Panc1 (cell line): ENCODE measurements around the gene SLC25A10. TPM values are rescaled to one million over a fixed set of nuclear protein-coding genes. Genes with fewer than 3 reads are reported as not detected.
A peak's percentile ranks its signal among the peaks of the same experiment; 100 is the strongest.

ENCODE experiments used
- ATAC-seq: fragments of 200-7000 bp; cut with Tn5 transposase; 2 replicates; pipeline ENCODE4 v1.9.1; 2020; ENCODE audit warnings: mild to moderate bottlenecking, moderate library complexity
- BruUV-seq: library from RNA; stranded (reverse); fragments of 400-500 nt; replicated peaks from 2 replicates; lab custom pipeline; 2021; lab: Mats Ljungman, UMichigan
- CTCF ChIA-PET: fragments of 300-600 bp; sonication (Branson Sonifier 250); formaldehyde crosslinking; loops from one replicate; lab custom pipeline; 2022; ENCODE audit warnings: antibody characterized with exemption; lab: Charles Lee
- POLR2A ChIA-PET: fragments of 300-600 bp; sonication (Branson Sonifier 250); formaldehyde crosslinking; loops from one replicate; lab custom pipeline; 2022; ENCODE audit warnings: antibody characterized with exemption; lab: Charles Lee
- DNase-seq: peaks from one replicate; pipeline ENCODE4 v3.0.0-alpha.2; 2010; ENCODE audit warnings: low read depth, low spot score
- H3K27ac ChIP-seq: 2 replicates; pipeline ENCODE4 v1.5.1; 2011; ENCODE audit warnings: mild to moderate bottlenecking, low read length, inconsistent platforms
- H3K27me3 ChIP-seq: fragments of 200-500 bp; sonication (Bioruptor generic); 2 replicates; pipeline ENCODE4 v1.6.0; 2014; ENCODE audit warnings: low read length, inconsistent platforms; ENCODE audit not compliant: control insufficient read depth, insufficient read depth
- H3K36me3 ChIP-seq: fragments of 200-500 bp; sonication (Bioruptor generic); 2 replicates; pipeline ENCODE4 v1.5.1; 2014; ENCODE audit warnings: inconsistent platforms, mild to moderate bottlenecking, low read length, moderate library complexity; ENCODE audit not compliant: control insufficient read depth, insufficient read depth
- H3K4me1 ChIP-seq: 2 replicates; pipeline ENCODE4 v1.5.1; 2011; ENCODE audit warnings: inconsistent platforms, mild to moderate bottlenecking, low read length, moderate library complexity; ENCODE audit not compliant: control insufficient read depth, insufficient read depth
- H3K4me3 ChIP-seq, 2 experiments: 2 replicates each; pipeline ENCODE4 v1.5.1; 2011 to 2012; ENCODE audit warnings: low read depth in 2 of 2, low read length in 2 of 2, mild to moderate bottlenecking in 2 of 2, inconsistent platforms in 1 of 2, moderate library complexity in 1 of 2
- H3K9me3 ChIP-seq: fragments of 200-500 bp; sonication (Bioruptor generic); 2 replicates; pipeline ENCODE4 v1.5.1; 2014; ENCODE audit warnings: low read depth, mild to moderate bottlenecking, inconsistent platforms, low read length, moderate library complexity; ENCODE audit not compliant: control insufficient read depth, insufficient read depth
- POLR2AphosphoS5 ChIP-seq: IDR thresholded peaks from 2 replicates; pipeline ENCODE4 v1.6.1; 2012; ENCODE audit warnings: mild to moderate bottlenecking, low read depth, low read length, moderate library complexity
- SIN3A ChIP-seq: IDR thresholded peaks from 2 replicates; pipeline ENCODE4 v1.6.1; 2012; ENCODE audit warnings: low read depth, mild to moderate bottlenecking, low read length, moderate library complexity, borderline replicate concordance; ENCODE audit not compliant: insufficient read depth
- TCF7L2 ChIP-seq: IDR thresholded peaks from 2 replicates; pipeline ENCODE4 v1.6.1; 2011; ENCODE audit warnings: mild to moderate bottlenecking, low read depth, low read length, inconsistent platforms
- in situ Hi-C: cut with HindIII; loops from 2 replicates; pipeline ENCODE4 v1.10.0; 2016; ENCODE audit warnings: low sequenced_read_pairs, low pct_unique_long_range_greater_than_20kb
- intact Hi-C: fragments of 100-400 bp; cut with micrococcal nuclease; formaldehyde crosslinking; loops from one replicate; pipeline ENCODE4 v1.10.0; 2022; ENCODE audit not compliant: unreplicated experiment
- total RNA-seq: library from RNA; stranded (reverse); gene quantifications from one replicate; pipeline ENCODE4 v1.2.1, GENCODE V29; 2021; ENCODE audit not compliant: unreplicated experiment
- TF ChIP-seq, protein P1 (sequence below), 2 experiments: IDR thresholded peaks; 2 replicates each; pipeline ENCODE4 v1.6.1; 2011 to 2012; ENCODE audit warnings: low read depth in 2 of 2, control low read depth in 1 of 2, low read length in 1 of 2, mild to moderate bottlenecking in 1 of 2, moderate library complexity in 1 of 2; ENCODE audit not compliant: insufficient read depth in 1 of 2
- TF ChIP-seq, protein P2 (sequence below): fragments of 450-650 bp; IDR thresholded peaks from 2 replicates; pipeline ENCODE4 v1.5.1; 2017; ENCODE audit warnings: mild to moderate bottlenecking

The SLC25A10 gene
- total RNA-seq, 1 experiment from 2014 or later = 81.2 TPM

- DNase-seq (peak; percentile 92), ATAC-seq (peak; percentile 95)
- Histone ChIP-seq H3K4me1 (peaks cover 23% of the 10 kb centered on the region), H3K27me3 (no peaks in the 10 kb centered on the region), H3K27ac (peak within 1 kb of the TSS; percentile 96), H3K4me3 (peak within 1 kb of the TSS; percentile 71 to 78), H3K9me3 (no peaks in the 10 kb centered on the region), H3K36me3 (peaks cover 22% of the 10 kb centered on the region; the same call in 1 of the 2 replicates)
- POLR2A ChIA-PET = interaction anchor here (0.6 to 1.1 kb wide), 4 partner anchors 12 to 120 kb away, joined by 3 to 6 read pairs (median 3); partner anchors contain the start of gene GCGR
- intact Hi-C loops (no loop called here), in situ Hi-C loops (no loop called here)
- CTCF ChIA-PET = interaction anchor here (1.1 kb wide), 1 partner anchor 8 kb away, joined by 3 read pairs; no protein-coding TSS in a partner anchor
- no TSS peak for BruUV-seq
- TF ChIP-seq, protein P1, sequence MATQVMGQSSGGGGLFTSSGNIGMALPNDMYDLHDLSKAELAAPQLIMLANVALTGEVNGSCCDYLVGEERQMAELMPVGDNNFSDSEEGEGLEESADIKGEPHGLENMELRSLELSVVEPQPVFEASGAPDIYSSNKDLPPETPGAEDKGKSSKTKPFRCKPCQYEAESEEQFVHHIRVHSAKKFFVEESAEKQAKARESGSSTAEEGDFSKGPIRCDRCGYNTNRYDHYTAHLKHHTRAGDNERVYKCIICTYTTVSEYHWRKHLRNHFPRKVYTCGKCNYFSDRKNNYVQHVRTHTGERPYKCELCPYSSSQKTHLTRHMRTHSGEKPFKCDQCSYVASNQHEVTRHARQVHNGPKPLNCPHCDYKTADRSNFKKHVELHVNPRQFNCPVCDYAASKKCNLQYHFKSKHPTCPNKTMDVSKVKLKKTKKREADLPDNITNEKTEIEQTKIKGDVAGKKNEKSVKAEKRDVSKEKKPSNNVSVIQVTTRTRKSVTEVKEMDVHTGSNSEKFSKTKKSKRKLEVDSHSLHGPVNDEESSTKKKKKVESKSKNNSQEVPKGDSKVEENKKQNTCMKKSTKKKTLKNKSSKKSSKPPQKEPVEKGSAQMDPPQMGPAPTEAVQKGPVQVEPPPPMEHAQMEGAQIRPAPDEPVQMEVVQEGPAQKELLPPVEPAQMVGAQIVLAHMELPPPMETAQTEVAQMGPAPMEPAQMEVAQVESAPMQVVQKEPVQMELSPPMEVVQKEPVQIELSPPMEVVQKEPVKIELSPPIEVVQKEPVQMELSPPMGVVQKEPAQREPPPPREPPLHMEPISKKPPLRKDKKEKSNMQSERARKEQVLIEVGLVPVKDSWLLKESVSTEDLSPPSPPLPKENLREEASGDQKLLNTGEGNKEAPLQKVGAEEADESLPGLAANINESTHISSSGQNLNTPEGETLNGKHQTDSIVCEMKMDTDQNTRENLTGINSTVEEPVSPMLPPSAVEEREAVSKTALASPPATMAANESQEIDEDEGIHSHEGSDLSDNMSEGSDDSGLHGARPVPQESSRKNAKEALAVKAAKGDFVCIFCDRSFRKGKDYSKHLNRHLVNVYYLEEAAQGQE (IDR thresholded peaks at IDR 0.05; ENCODE audit: insufficient read depth in 1 of 2, low read depth in 2 of 2, low read length in 1 of 2) = no peak
- TF ChIP-seq POLR2AphosphoS5 = peak; percentile 59; the same call in 1 of the 2 replicates
- 0 out of 2 replicates have a peak, but pooled peaks have one; percentile 31 for TF ChIP-seq TCF7L2
- TF ChIP-seq, protein P2, sequence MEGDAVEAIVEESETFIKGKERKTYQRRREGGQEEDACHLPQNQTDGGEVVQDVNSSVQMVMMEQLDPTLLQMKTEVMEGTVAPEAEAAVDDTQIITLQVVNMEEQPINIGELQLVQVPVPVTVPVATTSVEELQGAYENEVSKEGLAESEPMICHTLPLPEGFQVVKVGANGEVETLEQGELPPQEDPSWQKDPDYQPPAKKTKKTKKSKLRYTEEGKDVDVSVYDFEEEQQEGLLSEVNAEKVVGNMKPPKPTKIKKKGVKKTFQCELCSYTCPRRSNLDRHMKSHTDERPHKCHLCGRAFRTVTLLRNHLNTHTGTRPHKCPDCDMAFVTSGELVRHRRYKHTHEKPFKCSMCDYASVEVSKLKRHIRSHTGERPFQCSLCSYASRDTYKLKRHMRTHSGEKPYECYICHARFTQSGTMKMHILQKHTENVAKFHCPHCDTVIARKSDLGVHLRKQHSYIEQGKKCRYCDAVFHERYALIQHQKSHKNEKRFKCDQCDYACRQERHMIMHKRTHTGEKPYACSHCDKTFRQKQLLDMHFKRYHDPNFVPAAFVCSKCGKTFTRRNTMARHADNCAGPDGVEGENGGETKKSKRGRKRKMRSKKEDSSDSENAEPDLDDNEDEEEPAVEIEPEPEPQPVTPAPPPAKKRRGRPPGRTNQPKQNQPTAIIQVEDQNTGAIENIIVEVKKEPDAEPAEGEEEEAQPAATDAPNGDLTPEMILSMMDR = no peak
- TF ChIP-seq SIN3A = peak; percentile 88; the same call in 1 of the 2 replicates
Observed at GRCh38 chr17:81683584-81684441, 28.3 kb upstream of the SLC25A10 start, which contains the start of the genes ARL16 and HGS. Gene ARL16, minus strand, starts transcription at chr17:81683797. Its CDS starts 44 bp downstream, at chr17:81683753. Gene HGS, plus strand, starts transcription at chr17:81684011. Its CDS starts 56 bp downstream, at chr17:81684067.

DNA sequence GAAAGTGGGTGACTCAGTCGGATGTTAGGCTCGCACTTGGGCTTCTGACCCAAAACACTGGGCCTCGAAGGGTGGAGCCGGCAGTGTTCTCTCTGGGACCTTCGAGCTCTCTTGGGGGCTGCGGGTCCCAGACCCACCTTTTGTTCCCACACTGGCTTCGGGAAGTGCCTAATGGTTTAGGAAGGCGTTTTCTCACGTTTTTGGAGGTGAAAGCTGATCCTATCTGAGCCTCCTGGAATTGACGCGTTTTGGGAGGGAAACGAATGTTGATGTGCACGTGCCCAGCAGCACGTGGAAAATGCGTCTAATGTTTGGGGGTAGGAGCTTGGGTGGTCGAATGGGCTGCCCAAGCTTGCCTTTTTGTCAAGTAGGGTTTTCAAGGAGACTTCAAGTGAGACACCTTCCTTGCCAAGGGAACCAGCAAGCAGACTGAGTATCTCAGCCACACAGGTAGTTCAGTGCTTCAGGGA lies 27.6 kb upstream of the SLC25A10 start:
- H3K36me3 ChIP-seq = peaks cover 22% of the 10 kb centered on the region; the same call in 1 of the 2 replicates
- in situ Hi-C loops = no loop called here
- ATAC-seq (no peak), DNase-seq (no peak)
- intact Hi-C loops = no loop called here
- no peaks in the 10 kb centered on the region for H3K9me3 ChIP-seq
- CTCF ChIA-PET = interaction anchor here (1.1 kb wide), 1 partner anchor 9 kb away, joined by 3 read pairs; no protein-coding TSS in a partner anchor
- TF ChIP-seq POLR2AphosphoS5 = no peak
- TF ChIP-seq TCF7L2 = no peak
- TF ChIP-seq SIN3A = no peak
- TF ChIP-seq, protein P1 (IDR thresholded peaks at IDR 0.05; ENCODE audit: insufficient read depth in 1 of 2, low read depth in 2 of 2, low read length in 1 of 2) = no peak
- TF ChIP-seq, protein P2 = no peak
- TSS peak; percentile 82 for BruUV-seq
- H3K27me3 ChIP-seq = no peaks in the 10 kb centered on the region
- peaks cover 23% of the 10 kb centered on the region for H3K4me1 ChIP-seq
- POLR2A ChIA-PET = no interaction called here
- peak overlapping the region; percentile 96 for H3K27ac ChIP-seq
- H3K4me3 ChIP-seq = peak overlapping the region; percentile 71 to 78
